Subcutaneous abdominal adipose tissue (tissue), 5 donors: Measurements from ENCODE around the gene STARD9.

Experiments used
- H3K27ac ChIP-seq: one replicate; pipeline ENCODE4 v1.7.0; 2013; ENCODE audit warnings: low read depth, mild to moderate bottlenecking, inconsistent platforms, low read length, moderate library complexity
- H3K27me3 ChIP-seq, 5 donors: one replicate each; pipeline ENCODE4 v1.7.0; 2013; ENCODE audit warnings: low read length in 5 of 5, inconsistent platforms in 1 of 5; ENCODE audit not compliant: control insufficient read depth in 5 of 5, insufficient read depth in 4 of 5
- H3K36me3 ChIP-seq, 5 donors: one replicate each; pipeline ENCODE4 v1.7.0; 2013; ENCODE audit warnings: low read length in 5 of 5; ENCODE audit not compliant: control insufficient read depth in 5 of 5, insufficient read depth in 5 of 5
- H3K4me1 ChIP-seq, 5 donors: one replicate each; pipeline ENCODE4 v1.7.0; 2013; ENCODE audit warnings: low read length in 5 of 5, mild to moderate bottlenecking in 3 of 5, moderate library complexity in 1 of 5; ENCODE audit not compliant: control insufficient read depth in 5 of 5, insufficient read depth in 5 of 5
- H3K4me3 ChIP-seq, 5 donors: one replicate each; pipeline ENCODE4 v1.7.0; 2013; ENCODE audit warnings: low read length in 5 of 5, low read depth in 1 of 5
- H3K9ac ChIP-seq, 5 donors: one replicate each; pipeline ENCODE4 v1.7.0; 2013; ENCODE audit warnings: low read length in 5 of 5, mild to moderate bottlenecking in 4 of 5, moderate library complexity in 3 of 5
- H3K9me3 ChIP-seq, 5 donors: one replicate each; pipeline ENCODE4 v1.7.0; 2013; ENCODE audit warnings: low read length in 5 of 5; ENCODE audit not compliant: control insufficient read depth in 5 of 5
- donor health status: healthy.
- donor health status: healthy.
- donor health status: healthy.
- donor health status: healthy.
- donor health status: healthy.

The STARD9 gene

DNA sequence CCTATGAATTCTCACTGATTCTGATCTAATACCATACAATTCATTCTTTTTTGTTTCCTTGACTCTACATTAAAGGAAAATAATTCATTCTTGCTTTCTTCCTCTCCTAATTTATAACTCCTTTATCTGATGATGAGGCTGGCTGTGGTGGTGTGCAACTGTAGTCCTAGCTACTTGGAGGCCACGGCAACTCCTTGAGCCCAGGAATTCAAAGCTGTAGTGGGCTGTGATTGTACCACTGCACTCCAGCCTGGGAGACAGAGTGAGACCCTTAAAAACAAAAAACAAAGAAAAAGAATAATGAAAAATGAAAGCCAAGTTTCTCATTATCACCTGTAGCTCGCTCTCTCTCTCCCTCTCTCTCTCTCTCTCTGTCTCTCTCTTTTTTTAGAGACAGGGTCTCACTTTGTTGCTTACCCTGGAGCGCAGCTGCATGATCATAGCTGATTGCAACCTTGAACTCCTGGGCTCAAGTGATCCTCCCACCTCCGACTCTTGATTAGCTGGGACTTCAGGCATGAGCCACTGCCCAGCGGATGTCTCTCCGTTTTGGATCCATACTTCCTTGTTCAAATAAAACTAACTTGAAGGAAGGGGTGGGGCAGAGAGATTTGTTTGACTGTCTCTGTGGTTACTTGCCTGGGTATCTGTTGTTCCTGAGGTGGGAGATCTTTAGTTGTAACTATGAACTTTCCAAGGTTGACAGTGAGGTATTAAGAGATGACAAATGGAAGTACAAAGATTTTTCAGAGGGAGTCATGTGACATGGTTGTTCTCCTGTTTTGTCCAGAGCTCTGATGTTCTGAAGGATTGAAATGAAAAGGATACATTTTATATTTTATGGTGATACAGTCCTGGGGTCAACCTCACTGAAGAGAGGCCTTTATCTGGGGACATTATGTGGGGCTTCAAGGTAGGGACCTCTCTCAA is 46.9 kb downstream of the STARD9 start:
- no peaks in the 10 kb centered on the region for H3K4me1 ChIP-seq
- H3K27me3 ChIP-seq = no peaks in the 10 kb centered on the region
- H3K27ac ChIP-seq = no peak overlapping the region
- no peak overlapping the region for H3K4me3 ChIP-seq
- H3K9me3 ChIP-seq = no peaks in the 10 kb centered on the region
- no peak overlapping the region for H3K9ac ChIP-seq
- peaks cover 0 to 6% (median 2%) of the 10 kb centered on the region in 5 donors for H3K36me3 ChIP-seq

DNA sequence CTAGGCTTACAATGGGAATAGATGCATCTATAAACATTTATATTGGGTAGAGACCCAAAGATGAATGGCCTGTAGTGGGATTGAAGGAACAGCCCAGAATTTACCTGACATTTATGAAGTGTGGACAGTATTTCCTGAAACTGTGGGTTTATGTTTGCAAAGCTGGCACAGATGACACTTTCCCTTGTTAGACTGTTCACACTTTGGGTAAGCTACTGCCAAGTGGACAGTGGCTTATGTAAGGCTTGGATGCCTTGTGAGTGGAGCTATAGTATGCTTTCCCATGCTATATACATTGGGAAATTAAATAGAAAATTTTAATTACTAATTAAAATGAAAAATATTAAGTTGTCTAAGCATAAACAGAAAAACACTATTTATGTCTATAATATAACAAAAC is 48.5 kb downstream of the STARD9 start:
- peaks cover 0 to 2% (median 0%) of the 10 kb centered on the region in 5 donors for H3K36me3 ChIP-seq

GRCh38 chr15:42627485-42627884 is 52.1 kb downstream of the STARD9 start:
- Histone ChIP-seq H3K36me3 (peaks cover 0 to 2% (median 0%) of the 10 kb centered on the region in 5 donors), H3K27me3 (no peaks in the 10 kb centered on the region), H3K27ac (no peak overlapping the region)

More for the DNA sequence above, 48.5 kb downstream of the STARD9 start:
- H3K9me3 ChIP-seq = no peaks in the 10 kb centered on the region
- no peaks in the 10 kb centered on the region for H3K27me3 ChIP-seq
- H3K4me1 ChIP-seq = no peaks in the 10 kb centered on the region
- H3K4me3 ChIP-seq = no peak overlapping the region
- H3K9ac ChIP-seq = no peak overlapping the region
- no peak overlapping the region for H3K27ac ChIP-seq

GRCh38 chr15:42628761-42629160 is 53.4 kb downstream of the STARD9 start:
- Histone ChIP-seq H3K27me3 (no peaks in the 10 kb centered on the region), H3K9ac (no peak overlapping the region), H3K4me1 (no peaks in the 10 kb centered on the region), H3K27ac (no peak overlapping the region), H3K4me3 (no peak overlapping the region), H3K9me3 (no peaks in the 10 kb centered on the region), H3K36me3 (peaks cover 0 to 2% (median 0%) of the 10 kb centered on the region in 5 donors)

More at GRCh38 chr15:42627485-42627884, 52.1 kb downstream of the STARD9 start:
- H3K4me3 ChIP-seq = no peak overlapping the region
- no peaks in the 10 kb centered on the region for H3K9me3 ChIP-seq
- no peaks in the 10 kb centered on the region for H3K4me1 ChIP-seq
- no peak overlapping the region for H3K9ac ChIP-seq

DNA sequence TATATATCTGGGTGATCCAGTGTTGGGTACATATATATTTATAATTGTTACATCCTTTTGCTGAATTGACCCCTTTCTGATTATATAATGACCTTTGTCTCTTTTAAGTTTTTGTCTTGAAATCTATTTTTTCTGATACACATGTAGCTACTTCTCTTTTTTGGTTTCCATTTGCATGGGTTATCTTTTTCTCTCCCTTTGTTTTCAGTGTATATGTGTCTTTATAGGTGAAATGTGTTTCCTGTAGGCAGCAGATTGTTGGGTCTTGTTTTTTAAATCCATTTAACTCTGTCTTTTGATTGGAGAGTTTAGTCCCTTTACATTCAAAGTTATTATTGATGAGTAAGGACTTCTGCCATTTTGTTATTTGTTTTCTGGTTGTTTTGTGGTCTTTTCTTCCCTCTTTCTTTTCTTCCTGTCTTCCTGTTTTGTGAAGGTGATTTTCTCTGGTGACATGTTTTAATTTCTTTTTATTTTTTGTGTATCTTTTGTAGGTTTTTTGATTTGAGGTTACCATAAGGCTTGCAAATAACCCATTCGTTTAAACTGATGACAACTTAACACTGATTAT is 56.8 kb downstream of the STARD9 start:
- Histone ChIP-seq H3K27me3 (no peaks in the 10 kb centered on the region), H3K27ac (no peak overlapping the region), H3K36me3 (peaks cover under 1 to 15% (median 5%) of the 10 kb centered on the region in 5 donors), H3K4me1 (no peaks in the 10 kb centered on the region), H3K4me3 (no peak overlapping the region), H3K9ac (no peak overlapping the region), H3K9me3 (no peaks in the 10 kb centered on the region)

- H3K27ac ChIP-seq = no peak overlapping the region
- no peak overlapping the region for H3K9ac ChIP-seq
- no peaks in the 10 kb centered on the region for H3K4me1 ChIP-seq
- no peak overlapping the region for H3K4me3 ChIP-seq
- H3K36me3 ChIP-seq = peaks cover 17 to 41% (median 33%) of the 10 kb centered on the region in 5 donors
- no peaks in the 10 kb centered on the region for H3K27me3 ChIP-seq
- H3K9me3 ChIP-seq = no peaks in the 10 kb centered on the region
Measured at GRCh38 chr15:42640109-42640508, 64.7 kb downstream of the STARD9 start.

- Histone ChIP-seq H3K4me1 (peaks cover 0 to 10% (median 0%) of the 10 kb centered on the region in 5 donors), H3K27ac (no peak overlapping the region), H3K36me3 (peaks cover 0 to 23% (median 12%) of the 10 kb centered on the region in 5 donors), H3K27me3 (no peaks in the 10 kb centered on the region), H3K4me3 (no peak overlapping the region), H3K9ac (no peak overlapping the region), H3K9me3 (no peaks in the 10 kb centered on the region)
Measured at GRCh38 chr15:42650208-42651066, 75.0 kb downstream of the STARD9 start.

- H3K36me3 ChIP-seq = peaks cover 39 to 72% (median 57%) of the 10 kb centered on the region in 5 donors
- H3K9me3 ChIP-seq = no peaks in the 10 kb centered on the region
- no peak overlapping the region for H3K4me3 ChIP-seq
- H3K27ac ChIP-seq = no peak overlapping the region
- no peaks in the 10 kb centered on the region for H3K4me1 ChIP-seq
- no peaks in the 10 kb centered on the region for H3K27me3 ChIP-seq
- no peak overlapping the region for H3K9ac ChIP-seq
Measured at GRCh38 chr15:42665827-42666226, 90.4 kb downstream of the STARD9 start.

- Histone ChIP-seq H3K4me1 (no peaks in the 10 kb centered on the region), H3K9me3 (no peaks in the 10 kb centered on the region), H3K36me3 (peaks cover 26 to 79% (median 57%) of the 10 kb centered on the region in 5 donors), H3K27me3 (no peaks in the 10 kb centered on the region), H3K27ac (no peak overlapping the region), H3K9ac (no peak overlapping the region), H3K4me3 (no peak overlapping the region)
Measured at GRCh38 chr15:42667855-42668254, 92.4 kb downstream of the STARD9 start.
